B cell (primary cell): Measurements from ENCODE around the gene TSC22D1.

ENCODE experiments used
- EZH2 ChIP-seq: IDR thresholded peaks from 2 replicates; pipeline ENCODE4 v1.6.1; 2012; ENCODE audit warnings: borderline replicate concordance, low read depth, mild to moderate bottlenecking, moderate library complexity, low read length; ENCODE audit not compliant: insufficient read depth, poor library complexity, severe bottlenecking
- TF ChIP-seq, protein P1 (sequence below): fragments of 200-600 bp; IDR thresholded peaks from one replicate; pipeline ENCODE4 v1.8.0; 2022; ENCODE audit warnings: antibody characterized with exemption, mild to moderate bottlenecking

DNA sequence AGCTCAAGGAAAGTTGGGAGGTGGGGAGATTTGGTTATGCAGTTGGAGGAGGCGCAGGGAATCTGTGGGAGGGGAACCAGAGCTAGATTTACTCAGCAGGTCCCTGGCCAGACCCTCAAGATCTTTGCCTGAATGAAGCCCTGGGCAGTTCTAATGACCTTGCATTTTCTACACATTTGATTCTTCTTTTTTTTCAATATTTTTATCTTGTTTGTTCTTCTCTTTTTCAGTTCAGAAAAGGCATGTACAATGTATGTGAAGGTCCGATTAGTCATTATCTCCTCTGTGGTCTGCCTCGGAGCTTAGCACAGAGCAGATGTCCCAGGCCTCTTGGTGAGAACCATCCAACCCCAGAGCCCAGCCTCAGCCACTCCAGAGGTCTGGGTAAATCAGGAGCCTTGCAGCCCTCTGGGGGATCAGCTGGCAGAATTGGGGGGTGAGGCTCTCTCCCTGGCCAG, 178.3 kb downstream of the TSC22D1 start:
- TF ChIP-seq, protein P1, sequence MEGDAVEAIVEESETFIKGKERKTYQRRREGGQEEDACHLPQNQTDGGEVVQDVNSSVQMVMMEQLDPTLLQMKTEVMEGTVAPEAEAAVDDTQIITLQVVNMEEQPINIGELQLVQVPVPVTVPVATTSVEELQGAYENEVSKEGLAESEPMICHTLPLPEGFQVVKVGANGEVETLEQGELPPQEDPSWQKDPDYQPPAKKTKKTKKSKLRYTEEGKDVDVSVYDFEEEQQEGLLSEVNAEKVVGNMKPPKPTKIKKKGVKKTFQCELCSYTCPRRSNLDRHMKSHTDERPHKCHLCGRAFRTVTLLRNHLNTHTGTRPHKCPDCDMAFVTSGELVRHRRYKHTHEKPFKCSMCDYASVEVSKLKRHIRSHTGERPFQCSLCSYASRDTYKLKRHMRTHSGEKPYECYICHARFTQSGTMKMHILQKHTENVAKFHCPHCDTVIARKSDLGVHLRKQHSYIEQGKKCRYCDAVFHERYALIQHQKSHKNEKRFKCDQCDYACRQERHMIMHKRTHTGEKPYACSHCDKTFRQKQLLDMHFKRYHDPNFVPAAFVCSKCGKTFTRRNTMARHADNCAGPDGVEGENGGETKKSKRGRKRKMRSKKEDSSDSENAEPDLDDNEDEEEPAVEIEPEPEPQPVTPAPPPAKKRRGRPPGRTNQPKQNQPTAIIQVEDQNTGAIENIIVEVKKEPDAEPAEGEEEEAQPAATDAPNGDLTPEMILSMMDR = no peak
- no peak for TF ChIP-seq EZH2
